Ishikawa (cell line): ENCODE results near the gene VSTM2B.

ENCODE experiments used
- EP300 ChIP-seq: IDR thresholded peaks from 2 replicates; pipeline ENCODE4 v1.6.1; 2012; ENCODE audit warnings: borderline replicate concordance
- NFIC ChIP-seq: IDR thresholded peaks from 2 replicates; pipeline ENCODE4 v1.6.1; 2012
- RAD21 ChIP-seq: IDR thresholded peaks from 2 replicates; pipeline ENCODE4 v1.6.1; 2012; ENCODE audit warnings: low read depth
- TAF1 ChIP-seq: IDR thresholded peaks from 2 replicates; pipeline ENCODE4 v1.6.1; 2012; ENCODE audit warnings: low read depth, mild to moderate bottlenecking
- TCF12 ChIP-seq: IDR thresholded peaks from 2 replicates; pipeline ENCODE4 v1.6.1; 2012; ENCODE audit warnings: low read depth
- TEAD4 ChIP-seq: IDR thresholded peaks from 2 replicates; pipeline ENCODE4 v1.6.1; 2012
- YY1 ChIP-seq: IDR thresholded peaks from 2 replicates; pipeline ENCODE4 v1.6.1; 2012; ENCODE audit warnings: low read depth
- TF ChIP-seq, protein P1 (sequence below): IDR thresholded peaks from 2 replicates; pipeline ENCODE4 v1.6.1; 2012; ENCODE audit warnings: low read depth, mild to moderate bottlenecking
- TF ChIP-seq, protein P2 (sequence below): IDR thresholded peaks from 2 replicates; pipeline ENCODE4 v1.6.1; 2012
- TF ChIP-seq, protein P3 (sequence below): IDR thresholded peaks from 2 replicates; pipeline ENCODE4 v1.6.1; 2012

DNA sequence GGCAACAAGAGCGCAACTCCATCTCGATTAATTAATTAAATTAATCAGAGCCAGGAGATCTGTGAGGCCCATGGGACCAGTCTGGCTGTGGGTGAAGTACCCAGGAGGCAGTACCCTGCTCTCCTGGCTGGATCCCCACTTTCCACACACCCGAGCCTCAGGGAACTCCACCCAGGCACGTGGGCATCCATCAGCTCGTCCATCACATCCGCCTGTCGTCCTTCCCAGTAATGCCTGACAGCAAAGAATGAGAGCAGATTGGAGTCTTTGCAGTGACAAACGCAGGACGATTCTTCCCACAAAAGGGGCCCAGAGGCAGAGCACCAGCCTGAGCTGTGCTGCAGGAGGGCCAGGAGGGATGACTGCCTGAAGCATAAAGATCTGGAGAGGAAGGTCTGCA lies 35.8 kb downstream of the VSTM2B start:
- TF ChIP-seq EP300, result no peak
- TF ChIP-seq, protein P1, sequence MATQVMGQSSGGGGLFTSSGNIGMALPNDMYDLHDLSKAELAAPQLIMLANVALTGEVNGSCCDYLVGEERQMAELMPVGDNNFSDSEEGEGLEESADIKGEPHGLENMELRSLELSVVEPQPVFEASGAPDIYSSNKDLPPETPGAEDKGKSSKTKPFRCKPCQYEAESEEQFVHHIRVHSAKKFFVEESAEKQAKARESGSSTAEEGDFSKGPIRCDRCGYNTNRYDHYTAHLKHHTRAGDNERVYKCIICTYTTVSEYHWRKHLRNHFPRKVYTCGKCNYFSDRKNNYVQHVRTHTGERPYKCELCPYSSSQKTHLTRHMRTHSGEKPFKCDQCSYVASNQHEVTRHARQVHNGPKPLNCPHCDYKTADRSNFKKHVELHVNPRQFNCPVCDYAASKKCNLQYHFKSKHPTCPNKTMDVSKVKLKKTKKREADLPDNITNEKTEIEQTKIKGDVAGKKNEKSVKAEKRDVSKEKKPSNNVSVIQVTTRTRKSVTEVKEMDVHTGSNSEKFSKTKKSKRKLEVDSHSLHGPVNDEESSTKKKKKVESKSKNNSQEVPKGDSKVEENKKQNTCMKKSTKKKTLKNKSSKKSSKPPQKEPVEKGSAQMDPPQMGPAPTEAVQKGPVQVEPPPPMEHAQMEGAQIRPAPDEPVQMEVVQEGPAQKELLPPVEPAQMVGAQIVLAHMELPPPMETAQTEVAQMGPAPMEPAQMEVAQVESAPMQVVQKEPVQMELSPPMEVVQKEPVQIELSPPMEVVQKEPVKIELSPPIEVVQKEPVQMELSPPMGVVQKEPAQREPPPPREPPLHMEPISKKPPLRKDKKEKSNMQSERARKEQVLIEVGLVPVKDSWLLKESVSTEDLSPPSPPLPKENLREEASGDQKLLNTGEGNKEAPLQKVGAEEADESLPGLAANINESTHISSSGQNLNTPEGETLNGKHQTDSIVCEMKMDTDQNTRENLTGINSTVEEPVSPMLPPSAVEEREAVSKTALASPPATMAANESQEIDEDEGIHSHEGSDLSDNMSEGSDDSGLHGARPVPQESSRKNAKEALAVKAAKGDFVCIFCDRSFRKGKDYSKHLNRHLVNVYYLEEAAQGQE, result no peak
- no peak for TF ChIP-seq NFIC
- no peak for TF ChIP-seq RAD21
- TF ChIP-seq YY1, result no peak
- TF ChIP-seq, protein P2, sequence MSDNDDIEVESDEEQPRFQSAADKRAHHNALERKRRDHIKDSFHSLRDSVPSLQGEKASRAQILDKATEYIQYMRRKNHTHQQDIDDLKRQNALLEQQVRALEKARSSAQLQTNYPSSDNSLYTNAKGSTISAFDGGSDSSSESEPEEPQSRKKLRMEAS, result no peak
- TF ChIP-seq TAF1, result no peak
- no peak for TF ChIP-seq TCF12
- TF ChIP-seq TEAD4, result no peak
- TF ChIP-seq, protein P3, sequence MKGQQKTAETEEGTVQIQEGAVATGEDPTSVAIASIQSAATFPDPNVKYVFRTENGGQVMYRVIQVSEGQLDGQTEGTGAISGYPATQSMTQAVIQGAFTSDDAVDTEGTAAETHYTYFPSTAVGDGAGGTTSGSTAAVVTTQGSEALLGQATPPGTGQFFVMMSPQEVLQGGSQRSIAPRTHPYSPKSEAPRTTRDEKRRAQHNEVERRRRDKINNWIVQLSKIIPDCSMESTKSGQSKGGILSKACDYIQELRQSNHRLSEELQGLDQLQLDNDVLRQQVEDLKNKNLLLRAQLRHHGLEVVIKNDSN, result no peak
